A549 (cell line): Measurements from ENCODE around the gene RHBDD3. TPM values are rescaled to one million over a fixed set of nuclear protein-coding genes. Genes with fewer than 3 reads are reported as not detected.

Experiments used
- ATAC-seq, 2 experiments: fragments of 200-7000 bp in 1 of 2; fragments of >200 bp in 1 of 2; cut with Nextera tagmentation in 1 of 2; cut with Tn5 transposase in 1 of 2; 3 replicates each; pipeline versions ENCODE4 v1.8.0 to v1.9.1; 2018 to 2020; ENCODE audit warnings: mild to moderate bottlenecking in 1 of 2, moderate library complexity in 1 of 2
- CTCF ChIA-PET: fragments of 300-600 bp; sonication (Branson Sonifier 250); formaldehyde crosslinking; extraction: SDS; loops from one replicate; lab custom pipeline; 2021; ENCODE audit warnings: antibody characterized with exemption, inconsistent platforms; lab: Yijun Ruan, JAX
- POLR2A ChIA-PET: fragments of 350-600 bp; formaldehyde crosslinking; extraction: SDS; loops from one replicate; lab custom pipeline; 2021; ENCODE audit warnings: antibody characterized with exemption, inconsistent platforms; lab: Yijun Ruan, JAX
- DNase-seq, 2 experiments: peaks; one replicate each; pipeline versions ENCODE4 v3.0.0 to v3.0.0-alpha.2; 2011 to 2016; ENCODE audit warnings: low read depth in 1 of 2, low spot score in 1 of 2
- FAIRE-seq: peaks from 2 replicates; lab custom pipeline; 2011; peaks lifted over from hg19 to GRCh38; lab: Jason Lieb, UNC
- H3K27ac ChIP-seq, 2 experiments: fragments of >200 bp; sonication (Bioruptor Twin); formaldehyde crosslinking; 3 replicates each; pipeline ENCODE4 v1.5.1; 2016 to 2017
- H3K4me1 ChIP-seq: fragments of >200 bp; sonication (Bioruptor Twin); formaldehyde crosslinking; 3 replicates; pipeline ENCODE4 v1.6.1; 2016
- H3K4me2 ChIP-seq: fragments of >200 bp; sonication (Bioruptor Twin); formaldehyde crosslinking; 3 replicates; pipeline ENCODE4 v1.6.1; 2016
- H3K4me3 ChIP-seq: fragments of >200 bp; sonication (Bioruptor Twin); formaldehyde crosslinking; 3 replicates; pipeline ENCODE4 v1.5.1; 2016
- H3K9me3 ChIP-seq: fragments of >200 bp; sonication (Bioruptor Twin); formaldehyde crosslinking; 3 replicates; pipeline ENCODE4 v1.6.1; 2016
- CBX2 ChIP-seq: fragments of 200-600 bp; sonication (generic); IDR thresholded peaks from 2 replicates; pipeline ENCODE4 v1.6.1; 2016; ENCODE audit warnings: low read depth, mild to moderate bottlenecking, borderline replicate concordance
- CEBPB ChIP-seq, 2 experiments: fragments of >200 bp in 1 of 2; sonication (Bioruptor Twin) in 1 of 2; formaldehyde crosslinking in 1 of 2; IDR thresholded peaks; 2 replicates each; pipeline ENCODE4 v1.6.1; 2012 to 2016
- CHD4 ChIP-seq: fragments of 200-600 bp; sonication (generic); IDR thresholded peaks from 2 replicates; pipeline ENCODE4 v1.6.1; 2016; ENCODE audit warnings: antibody characterized with exemption, mild to moderate bottlenecking, borderline replicate concordance
- EHF ChIP-seq: fragments of 250-450 bp; sonication (Bioruptor Pico); IDR thresholded peaks from 2 replicates; pipeline ENCODE4 v1.5.0; 2020; ENCODE audit warnings: mild to moderate bottlenecking
- ESRRA ChIP-seq: fragments of 150-350 bp; IDR thresholded peaks from 2 replicates; pipeline ENCODE4 v1.6.1; 2014; ENCODE audit warnings: mild to moderate bottlenecking, low read length, borderline replicate concordance
- FOSL2 ChIP-seq, 2 experiments: fragments of 450-650 bp in 1 of 2; fragments of >200 bp in 1 of 2; sonication (Bioruptor Twin) in 1 of 2; formaldehyde crosslinking; IDR thresholded peaks; 2 replicates each; pipeline versions ENCODE4 v1.5.0 to v1.6.1; 2016 to 2020; ENCODE audit warnings: mild to moderate bottlenecking in 1 of 2, moderate library complexity in 1 of 2
- GATA3 ChIP-seq: IDR thresholded peaks from 2 replicates; pipeline ENCODE4 v1.6.1; 2012; ENCODE audit warnings: borderline replicate concordance
- HOXB13 ChIP-seq: fragments of 250-450 bp; sonication (Bioruptor Pico); IDR thresholded peaks from 2 replicates; pipeline ENCODE4 v1.5.0; 2020; ENCODE audit warnings: low read depth, mild to moderate bottlenecking, moderate library complexity
- JUN ChIP-seq, 2 experiments: fragments of >200 bp; sonication (Bioruptor Twin); formaldehyde crosslinking; IDR thresholded peaks; 2 replicates in 1 of 2; 3 replicates in 1 of 2; pipeline ENCODE4 v1.6.1; 2016 to 2017
- JUNB ChIP-seq: fragments of >200 bp; sonication (Bioruptor Twin); formaldehyde crosslinking; IDR thresholded peaks from 2 replicates; pipeline ENCODE4 v1.6.1; 2016
- POLR2AphosphoS2 ChIP-seq: conservative IDR thresholded peaks from 2 replicates; pipeline ENCODE4 v1.6.1; 2012; ENCODE audit warnings: low read length, improper control_type of control experiment, inconsistent platforms
- RAD21 ChIP-seq, 2 experiments: fragments of >200 bp in 1 of 2; sonication (Bioruptor Twin) in 1 of 2; formaldehyde crosslinking in 1 of 2; IDR thresholded peaks in 1 of 2; conservative IDR thresholded peaks in 1 of 2; 2 replicates in 1 of 2; 3 replicates in 1 of 2; pipeline ENCODE4 v1.6.1; 2012 to 2018; ENCODE audit warnings: inconsistent platforms in 1 of 2
- RARB ChIP-seq: fragments of 250-450 bp; sonication (Bioruptor Pico); IDR thresholded peaks from 2 replicates; pipeline ENCODE4 v1.8.0; 2021; ENCODE audit warnings: mild to moderate bottlenecking, moderate library complexity
- RCOR1 ChIP-seq: fragments of 150-350 bp; IDR thresholded peaks from 2 replicates; pipeline ENCODE4 v1.6.1; 2014; ENCODE audit warnings: antibody characterized with exemption, low read length, low read depth
- RFX5 ChIP-seq: fragments of 450-650 bp; IDR thresholded peaks from 2 replicates; pipeline ENCODE4 v1.7.1; 2014; ENCODE audit warnings: antibody characterized with exemption, mild to moderate bottlenecking, moderate library complexity
- RNF2 ChIP-seq: fragments of 200-600 bp; sonication (generic); IDR thresholded peaks from 2 replicates; pipeline ENCODE4 v1.6.1; 2016; ENCODE audit warnings: low read depth, mild to moderate bottlenecking, antibody characterized with exemption, moderate library complexity, borderline replicate concordance
- TFCP2L1 ChIP-seq: fragments of 250-450 bp; sonication (Bioruptor Pico); IDR thresholded peaks from 2 replicates; pipeline ENCODE4 v1.5.0; 2021; ENCODE audit warnings: mild to moderate bottlenecking
- ZC3H11A ChIP-seq: fragments of 450-650 bp; IDR thresholded peaks from 2 replicates; pipeline ENCODE4 v1.6.1; 2014; ENCODE audit warnings: antibody characterized with exemption, mild to moderate bottlenecking
- ZFP36 ChIP-seq: fragments of 450-650 bp; IDR thresholded peaks from 2 replicates; pipeline ENCODE4 v1.6.1; 2014; ENCODE audit warnings: borderline replicate concordance; ENCODE audit not compliant: partially characterized antibody
- ZSCAN20 ChIP-seq: fragments of 250-450 bp; sonication (Bioruptor Pico); IDR thresholded peaks from 2 replicates; pipeline ENCODE4 v1.8.0; 2022; ENCODE audit warnings: mild to moderate bottlenecking, moderate library complexity
- WGBS: methylation state at CpG from one replicate; pipeline ENCODE4 v1.1.6; 2017; ENCODE audit errors: missing lambda C conversion rate; 5-methylcytosine and 5-hydroxymethylcytosine counted together
- polyA plus RNA-seq, 4 experiments: library from polyadenylated mRNA; depleted of rRNA in 3 of 4; stranded (reverse); fragments of >200 nt; fragmentation: RNase III in 1 of 4; extraction: RNeasy Plus Mini Kit Qiagen cat#74134 plus additional on column Dnase treatment in 1 of 4; gene quantifications; 2 replicates in 3 of 4; 3 replicates in 1 of 4; pipeline ENCODE4 v1.2.3, GENCODE V29; 2011 to 2017
- TF ChIP-seq, protein P1 (sequence below): fragments of 450-650 bp; IDR thresholded peaks from 2 replicates; pipeline ENCODE4 v1.6.1; 2014; ENCODE audit warnings: antibody characterized with exemption
- TF ChIP-seq, protein P2 (sequence below): IDR thresholded peaks from 2 replicates; pipeline ENCODE4 v1.6.1; 2012; ENCODE audit warnings: low read depth, borderline replicate concordance

RHBDD3 gene
- polyA plus RNA-seq, 2 of the 4 experiments (the other 2 are of a cell fraction) = 10.2 to 20.8 TPM

DNA sequence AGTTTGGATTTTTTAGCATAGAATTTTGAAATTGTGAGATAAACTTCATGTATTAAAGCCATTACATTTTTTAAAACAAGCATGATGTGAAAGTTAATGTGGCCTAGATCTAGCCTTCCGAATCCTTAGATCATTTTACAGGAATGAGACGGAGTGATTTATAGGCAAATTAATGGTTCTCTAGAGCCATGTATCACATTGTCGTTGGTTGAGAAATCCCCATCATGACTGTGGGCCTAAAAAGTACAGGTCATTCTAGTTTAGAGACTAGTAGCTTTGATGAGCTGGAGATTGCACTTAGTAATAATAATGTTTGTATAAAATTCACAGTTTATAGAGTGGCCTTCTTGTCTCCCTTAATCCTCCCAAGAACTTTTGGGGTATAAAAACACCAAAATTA, 7.4 kb upstream of the RHBDD3 start:
- Histone ChIP-seq H3K4me1 (peaks cover 47% of the 10 kb centered on the region), H3K4me3 (no peak overlapping the region), H3K27ac (no peak overlapping the region), H3K9me3 (no peaks in the 10 kb centered on the region), H3K4me2 (peak overlapping the region; percentile 28)
- TF ChIP-seq TFCP2L1 (CRISPR knock-in tag) (no peak), ZC3H11A (no peak), RAD21 (conservative IDR thresholded peaks at IDR 0.05 in 1 of 2, IDR thresholded peaks at IDR 0.05 in 1 of 2) (no peak), ESRRA (no peak), RARB (CRISPR knock-in tag) (no peak), POLR2AphosphoS2 (no peak), RCOR1 (no peak), GATA3 (no peak), CHD4 (no peak), ZSCAN20 (CRISPR knock-in tag) (no peak), JUNB (no peak), CBX2 (no peak), ZFP36 (no peak), JUN (IDR thresholded peaks at IDR 0.05) (no peak), FOSL2 (IDR thresholded peaks at IDR 0.05) (no peak), FOSL2 (CRISPR knock-in tag; IDR thresholded peaks at IDR 0.05) (no peak), EHF (CRISPR knock-in tag) (no peak)
- ATAC-seq (no peak), DNase-seq (no peak), FAIRE-seq (no peak)
- 76% methylated on average over 3 of the region's 3 CpGs for WGBS
- ChIA-PET POLR2A (no interaction called here), CTCF (no interaction called here)

DNA sequence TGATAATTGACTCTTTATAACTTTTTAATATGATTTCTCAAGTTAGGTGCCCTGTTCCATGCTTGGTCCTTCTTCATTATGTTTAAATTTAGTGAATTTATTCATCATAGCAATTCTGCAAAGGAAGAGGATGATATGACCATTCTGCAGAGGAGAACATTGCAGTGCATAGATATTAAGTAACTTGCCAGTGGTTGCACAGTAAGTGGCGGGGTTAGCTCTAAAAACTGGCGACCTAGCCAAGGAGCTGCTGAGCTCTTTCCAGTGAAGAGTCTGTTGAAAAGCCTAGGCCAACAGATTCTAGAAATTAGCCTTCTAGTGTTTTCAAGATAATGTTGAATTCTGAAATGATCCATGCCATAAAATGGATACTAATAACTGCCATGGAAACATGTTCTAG, 4.8 kb upstream of the RHBDD3 start:
- no peak for ATAC-seq
- TF ChIP-seq RFX5 (no peak), ZSCAN20 (CRISPR knock-in tag) (no peak), RNF2 (no peak), HOXB13 (CRISPR knock-in tag) (no peak)
- TF ChIP-seq, protein P1, sequence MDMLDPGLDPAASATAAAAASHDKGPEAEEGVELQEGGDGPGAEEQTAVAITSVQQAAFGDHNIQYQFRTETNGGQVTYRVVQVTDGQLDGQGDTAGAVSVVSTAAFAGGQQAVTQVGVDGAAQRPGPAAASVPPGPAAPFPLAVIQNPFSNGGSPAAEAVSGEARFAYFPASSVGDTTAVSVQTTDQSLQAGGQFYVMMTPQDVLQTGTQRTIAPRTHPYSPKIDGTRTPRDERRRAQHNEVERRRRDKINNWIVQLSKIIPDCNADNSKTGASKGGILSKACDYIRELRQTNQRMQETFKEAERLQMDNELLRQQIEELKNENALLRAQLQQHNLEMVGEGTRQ = no peak
- Histone ChIP-seq H3K4me3 (no peak overlapping the region), H3K27ac (no peak overlapping the region), H3K4me1 (peaks cover 52% of the 10 kb centered on the region), H3K4me2 (no peak overlapping the region; the same call in 2 of the 3 replicates), H3K9me3 (no peaks in the 10 kb centered on the region)
- no peak for FAIRE-seq
- no peak for DNase-seq
- ChIA-PET CTCF (interaction anchor here (1.8 kb wide), 1 partner anchor 27 kb away, joined by 5 read pairs; no protein-coding TSS in a partner anchor), POLR2A (no interaction called here)
- WGBS = 95% methylated on average over 2 of the region's 2 CpGs

DNA sequence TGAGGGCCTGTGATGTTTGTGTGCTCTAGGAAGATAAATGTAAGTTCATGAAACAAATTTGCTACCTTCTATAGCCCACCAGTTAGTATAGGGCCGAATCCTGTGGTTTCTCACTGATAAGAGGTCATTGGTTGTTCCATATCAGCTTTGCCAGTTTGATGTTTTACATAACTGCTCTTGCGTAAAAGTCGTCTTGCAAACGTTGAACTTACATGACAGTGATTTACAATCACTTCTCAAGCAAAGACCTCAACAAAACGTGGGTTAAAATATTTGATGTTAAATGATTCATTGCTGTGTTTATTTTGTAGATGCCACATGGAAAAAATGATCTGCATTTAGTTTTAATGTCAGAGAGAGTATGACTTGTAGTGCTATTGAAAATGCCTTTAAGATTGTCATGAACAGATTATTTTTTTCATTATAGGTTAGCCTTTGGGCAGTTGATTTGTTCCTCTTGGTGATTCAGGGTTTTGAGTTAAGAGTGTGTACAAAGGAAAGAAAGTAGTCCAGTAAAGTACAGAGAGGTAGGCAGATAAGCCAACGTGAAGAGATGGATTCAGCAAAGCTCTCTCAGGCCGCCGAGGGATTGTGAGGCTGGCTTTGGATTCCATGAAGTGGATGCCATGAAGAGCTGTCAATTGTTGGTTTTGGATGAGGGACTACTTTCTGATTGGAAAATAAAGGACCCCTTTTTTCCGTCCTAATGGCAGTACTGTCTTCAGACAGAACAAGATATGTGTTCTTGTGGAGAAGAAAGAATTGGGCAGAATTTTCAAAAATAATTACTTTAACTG, 2.9 kb upstream of the RHBDD3 start:
- TF ChIP-seq, protein P2, sequence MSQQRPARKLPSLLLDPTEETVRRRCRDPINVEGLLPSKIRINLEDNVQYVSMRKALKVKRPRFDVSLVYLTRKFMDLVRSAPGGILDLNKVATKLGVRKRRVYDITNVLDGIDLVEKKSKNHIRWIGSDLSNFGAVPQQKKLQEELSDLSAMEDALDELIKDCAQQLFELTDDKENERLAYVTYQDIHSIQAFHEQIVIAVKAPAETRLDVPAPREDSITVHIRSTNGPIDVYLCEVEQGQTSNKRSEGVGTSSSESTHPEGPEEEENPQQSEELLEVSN = no peak
- peak in 1 of 2 experiments; percentile 46; a peak in 1 of 4 replicates for TF ChIP-seq CEBPB (IDR thresholded peaks at IDR 0.05)
- peak overlapping the region; percentile 99 for H3K4me3 ChIP-seq
- H3K4me2 ChIP-seq = peak overlapping the region; percentile 98
- CTCF ChIA-PET = interaction anchor here (1.4 to 1.8 kb wide), 2 partner anchors 25 to 89 kb away, joined by 4 to 5 read pairs; no protein-coding TSS in a partner anchor
- no peak for FAIRE-seq
- peak overlapping the region in 1 of 2 experiments; percentile 100; a peak in 1 of 6 replicates for H3K27ac ChIP-seq
- POLR2A ChIA-PET = no interaction called here
- H3K9me3 ChIP-seq = no peaks in the 10 kb centered on the region
- no peak for ATAC-seq
- DNase-seq = peak in 1 of 2 experiments; percentile 25
- H3K4me1 ChIP-seq = peaks cover 45% of the 10 kb centered on the region
- 27% methylated on average over 9 of the region's 9 CpGs for WGBS
